Neural crest cell (in vitro differentiated cells): ENCODE measurements around the gene CPSF4L. TPM values are rescaled to one million over a fixed set of nuclear protein-coding genes. Genes with fewer than 3 reads are reported as not detected.

Experiments
- DNase-seq: peaks from one replicate; pipeline ENCODE4 v3.0.0; 2021; ENCODE audit warnings: low read depth, mixed read lengths, low spot score
- H3K27ac Mint-ChIP-seq: one replicate; pipeline ENCODE4 v1.8.0; 2021; ENCODE audit warnings: mild to moderate bottlenecking, mixed read lengths; ENCODE audit not compliant: unreplicated experiment
- H3K27me3 Mint-ChIP-seq: 2 replicates; pipeline ENCODE4 v1.8.0; 2021; ENCODE audit warnings: low read depth, mild to moderate bottlenecking, mixed read lengths
- H3K36me3 Mint-ChIP-seq: 2 replicates; pipeline ENCODE4 v1.8.0; 2021; ENCODE audit warnings: low read depth, mild to moderate bottlenecking, mixed read lengths
- H3K4me1 Mint-ChIP-seq: 2 replicates; pipeline ENCODE4 v1.8.0; 2021; ENCODE audit warnings: mixed read lengths
- H3K4me3 Mint-ChIP-seq: one replicate; pipeline ENCODE4 v1.8.0; 2021; ENCODE audit warnings: mild to moderate bottlenecking, mixed read lengths
- H3K9me3 Mint-ChIP-seq: 2 replicates; pipeline ENCODE4 v1.8.0; 2021; ENCODE audit warnings: mixed read lengths
- total RNA-seq: library from RNA; stranded (reverse); gene quantifications from 2 replicates; pipeline ENCODE4 v1.2.1, GENCODE V29; 2021
- TF ChIP-seq, protein P1 (sequence below): fragments of 200-600 bp; sonication (generic); conservative IDR thresholded peaks from 2 replicates; pipeline ENCODE4 v1.5.0; 2021; ENCODE audit warnings: antibody characterized with exemption, mild to moderate bottlenecking

CPSF4L gene
- total RNA-seq, 1 donor from 2014 or later = not detected

DNA sequence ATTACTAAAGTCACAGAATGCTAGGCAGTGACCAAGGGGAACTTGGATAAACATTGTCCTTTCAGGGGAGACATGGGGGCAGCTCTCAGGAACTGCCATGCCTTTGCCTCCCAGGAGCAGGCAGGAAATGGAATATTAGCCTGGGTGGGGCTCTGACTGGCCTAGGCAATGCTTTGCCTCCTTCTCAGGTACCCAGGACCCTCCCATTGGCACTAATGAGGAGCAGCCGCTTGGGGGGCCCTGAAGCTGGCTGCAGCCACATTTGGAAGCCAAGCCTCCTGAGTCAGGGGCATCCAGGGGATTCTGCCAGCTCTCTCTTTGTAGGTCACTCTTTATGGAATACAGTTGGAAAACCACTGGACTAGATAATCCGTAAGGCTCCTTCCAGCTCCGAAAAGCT is 5.5 kb downstream of the CPSF4L start:
- Mint-ChIP-seq H3K9me3 (no peaks in the 10 kb centered on the region), H3K4me1 (peaks cover 10% of the 10 kb centered on the region), H3K27me3 (peaks cover 33% of the 10 kb centered on the region), H3K27ac (no peak overlapping the region), H3K36me3 (no peaks in the 10 kb centered on the region), H3K4me3 (no peak overlapping the region)
- TF ChIP-seq, protein P1, sequence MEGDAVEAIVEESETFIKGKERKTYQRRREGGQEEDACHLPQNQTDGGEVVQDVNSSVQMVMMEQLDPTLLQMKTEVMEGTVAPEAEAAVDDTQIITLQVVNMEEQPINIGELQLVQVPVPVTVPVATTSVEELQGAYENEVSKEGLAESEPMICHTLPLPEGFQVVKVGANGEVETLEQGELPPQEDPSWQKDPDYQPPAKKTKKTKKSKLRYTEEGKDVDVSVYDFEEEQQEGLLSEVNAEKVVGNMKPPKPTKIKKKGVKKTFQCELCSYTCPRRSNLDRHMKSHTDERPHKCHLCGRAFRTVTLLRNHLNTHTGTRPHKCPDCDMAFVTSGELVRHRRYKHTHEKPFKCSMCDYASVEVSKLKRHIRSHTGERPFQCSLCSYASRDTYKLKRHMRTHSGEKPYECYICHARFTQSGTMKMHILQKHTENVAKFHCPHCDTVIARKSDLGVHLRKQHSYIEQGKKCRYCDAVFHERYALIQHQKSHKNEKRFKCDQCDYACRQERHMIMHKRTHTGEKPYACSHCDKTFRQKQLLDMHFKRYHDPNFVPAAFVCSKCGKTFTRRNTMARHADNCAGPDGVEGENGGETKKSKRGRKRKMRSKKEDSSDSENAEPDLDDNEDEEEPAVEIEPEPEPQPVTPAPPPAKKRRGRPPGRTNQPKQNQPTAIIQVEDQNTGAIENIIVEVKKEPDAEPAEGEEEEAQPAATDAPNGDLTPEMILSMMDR = no peak
- no peak for DNase-seq

DNA sequence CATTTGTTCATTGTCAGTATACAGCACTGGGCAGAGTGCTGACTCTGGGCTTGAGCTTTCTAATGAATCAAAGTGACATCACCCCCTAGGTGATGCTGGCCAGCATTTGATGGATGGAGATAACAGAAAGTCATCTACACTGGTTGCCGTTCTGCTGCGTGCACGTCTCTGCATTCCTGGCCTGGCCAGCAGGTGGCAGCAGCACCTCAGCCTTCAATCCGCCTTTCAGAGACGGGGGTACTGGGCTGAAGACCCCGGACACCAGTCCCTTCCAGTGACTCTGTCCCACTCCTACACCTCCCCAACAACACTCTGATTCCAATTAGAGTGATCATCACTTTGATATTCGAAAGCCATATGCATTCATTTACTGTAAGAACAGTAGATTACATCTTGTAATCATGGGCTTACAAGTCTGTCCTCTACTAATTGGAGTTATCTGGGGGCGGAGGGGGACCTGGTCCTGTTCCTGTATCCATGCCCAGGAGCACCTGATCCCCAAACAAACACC is 6.0 kb downstream of the CPSF4L start:
- Mint-ChIP-seq H3K36me3 (no peaks in the 10 kb centered on the region), H3K27me3 (peaks cover 32% of the 10 kb centered on the region), H3K4me3 (no peak overlapping the region), H3K9me3 (no peaks in the 10 kb centered on the region), H3K27ac (no peak overlapping the region), H3K4me1 (peaks cover 10% of the 10 kb centered on the region)
- TF ChIP-seq, protein P1 = peak; percentile 100
- peak; percentile 78 for DNase-seq

DNA sequence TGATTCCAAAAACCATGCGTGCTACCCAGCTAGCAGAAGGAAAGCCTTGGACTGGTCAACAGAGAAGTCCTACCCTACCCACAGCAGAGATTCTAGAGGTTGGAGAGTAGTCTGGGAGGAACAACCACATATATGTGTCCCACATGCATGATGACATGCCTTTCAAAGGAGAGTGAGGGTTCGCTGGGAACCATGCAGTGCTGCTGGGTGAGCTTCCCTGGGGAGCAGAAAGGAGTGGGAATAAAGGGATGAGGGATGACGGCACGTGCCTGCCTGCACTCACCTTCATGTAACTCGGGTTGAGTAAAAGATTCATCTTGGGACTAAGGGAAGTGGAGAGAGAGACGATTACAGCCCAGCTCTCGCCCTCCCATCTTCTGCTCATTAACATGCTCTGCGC is 9.8 kb downstream of the CPSF4L start:
- Mint-ChIP-seq H3K4me1 (peaks cover 7% of the 10 kb centered on the region), H3K27me3 (peaks cover 8% of the 10 kb centered on the region), H3K36me3 (peaks cover 2% of the 10 kb centered on the region), H3K9me3 (no peaks in the 10 kb centered on the region), H3K27ac (no peak overlapping the region), H3K4me3 (no peak overlapping the region)
- no peak for DNase-seq
- TF ChIP-seq, protein P1 = no peak

DNA sequence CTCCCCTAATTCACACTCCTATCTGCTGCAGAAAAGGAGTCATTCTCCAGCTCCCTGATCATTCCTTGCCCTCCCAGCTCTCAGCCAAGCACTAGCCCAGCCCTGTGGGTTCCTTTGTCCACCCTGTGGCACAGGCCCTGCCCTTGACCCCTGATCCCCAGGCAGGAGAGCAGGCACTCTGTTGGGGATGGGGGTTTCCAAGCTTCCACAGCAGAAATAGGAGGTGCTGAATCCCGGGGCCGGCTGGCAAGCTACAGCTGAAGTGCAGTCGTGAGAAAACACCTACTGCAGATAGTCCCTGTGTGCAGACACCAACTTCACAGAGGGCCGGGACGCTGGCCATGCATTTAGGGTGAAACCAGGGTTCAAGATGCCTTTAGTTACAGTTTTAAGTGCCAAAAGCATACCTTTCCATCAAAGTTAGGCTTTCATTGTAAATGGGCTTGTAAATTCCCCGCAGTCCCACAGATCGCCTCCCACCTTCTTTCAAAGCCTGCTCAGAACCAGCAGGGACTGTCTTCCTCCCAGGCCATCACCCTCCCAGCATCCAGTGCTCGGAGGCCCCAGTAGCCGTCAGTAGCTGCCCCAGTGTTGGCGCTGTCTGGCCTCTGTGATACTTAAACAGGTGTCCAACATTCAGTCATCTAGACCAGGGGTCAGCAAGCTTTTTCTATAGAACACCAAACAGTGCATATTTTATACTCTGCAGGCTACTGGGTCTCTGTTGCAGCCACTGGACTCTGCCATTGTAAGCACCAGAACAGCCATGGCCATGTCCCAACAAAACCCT is 10.6 kb downstream of the CPSF4L start:
- H3K36me3 Mint-ChIP-seq = peaks cover 2% of the 10 kb centered on the region
- peaks cover 6% of the 10 kb centered on the region for H3K4me1 Mint-ChIP-seq
- H3K27me3 Mint-ChIP-seq = peaks cover 8% of the 10 kb centered on the region
- no peak overlapping the region for H3K27ac Mint-ChIP-seq
- DNase-seq = no peak
- H3K4me3 Mint-ChIP-seq = no peak overlapping the region
- H3K9me3 Mint-ChIP-seq = no peaks in the 10 kb centered on the region
- TF ChIP-seq, protein P1 = no peak

DNA sequence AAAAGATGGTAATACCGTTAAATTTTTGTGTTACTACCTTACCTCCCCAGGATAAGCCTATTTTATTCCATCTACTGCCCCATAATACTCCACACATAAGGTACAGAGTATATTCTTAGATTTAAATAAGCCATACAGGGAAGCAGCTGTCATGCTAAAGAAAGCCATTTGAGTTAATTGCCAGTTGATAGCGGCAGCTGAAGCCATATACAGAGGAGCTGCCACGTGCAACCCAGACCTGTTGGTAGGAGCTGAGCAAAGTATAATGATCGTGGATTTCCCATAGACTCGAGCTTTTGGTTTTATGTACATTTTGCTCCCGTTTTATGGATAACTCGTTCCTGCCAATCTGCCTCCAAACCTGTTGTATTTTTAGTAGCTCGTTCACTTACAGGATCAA is 12.0 kb downstream of the CPSF4L start:
- H3K27ac Mint-ChIP-seq = no peak overlapping the region
- TF ChIP-seq, protein P1 = no peak
- peaks cover 2% of the 10 kb centered on the region for H3K36me3 Mint-ChIP-seq
- H3K4me3 Mint-ChIP-seq = no peak overlapping the region
- H3K9me3 Mint-ChIP-seq = no peaks in the 10 kb centered on the region
- DNase-seq = no peak
- no peaks in the 10 kb centered on the region for H3K4me1 Mint-ChIP-seq
- H3K27me3 Mint-ChIP-seq = peaks cover 4% of the 10 kb centered on the region
